Caco-2 (cell line): ENCODE measurements around the gene TCHH. TPM values are rescaled to one million over a fixed set of nuclear protein-coding genes. Genes with fewer than 3 reads are reported as not detected.

Experiments used
- BruUV-seq: library from RNA; stranded (reverse); fragments of 400-500 nt; replicated peaks from 2 replicates; lab custom pipeline; 2021; lab: Mats Ljungman, UMichigan
- CTCF ChIA-PET: fragments of 300-600 bp; sonication (Branson Sonifier 250); formaldehyde crosslinking; loops from one replicate; lab custom pipeline; 2022; ENCODE audit warnings: antibody characterized with exemption; lab: Charles Lee
- POLR2A ChIA-PET: fragments of 300-600 bp; sonication (Branson Sonifier 250); formaldehyde crosslinking; loops from one replicate; lab custom pipeline; 2022; ENCODE audit warnings: antibody characterized with exemption; lab: Charles Lee
- DNase-seq, 2 experiments: peaks; one replicate each; pipeline versions ENCODE4 v3.0.0 to v3.0.0-alpha.2; 2020 to 2022
- H3K27me3 ChIP-seq: replicated peaks from 2 replicates; pipeline ENCODE4 v1.6.0; 2011; ENCODE audit warnings: low read length; ENCODE audit not compliant: control insufficient read depth, insufficient read depth
- H3K36me3 ChIP-seq: 2 replicates; pipeline ENCODE4 v1.5.1; 2011; ENCODE audit warnings: low read length; ENCODE audit not compliant: control insufficient read depth, insufficient read depth
- H3K4me1 ChIP-seq: fragments of 250-450 bp; sonication (Bioruptor Pico); 2 replicates; pipeline ENCODE4 v1.5.1; 2020; ENCODE audit warnings: mild to moderate bottlenecking
- H3K4me3 ChIP-seq: 2 replicates; pipeline ENCODE4 v1.5.1; 2011; ENCODE audit warnings: low read depth, mild to moderate bottlenecking, control low read depth, low read length
- H3K9me3 ChIP-seq: fragments of 250-450 bp; sonication (Bioruptor Pico); 2 replicates; pipeline ENCODE4 v1.5.1; 2020; ENCODE audit warnings: mild to moderate bottlenecking, moderate library complexity
- H3K27ac Mint-ChIP-seq: one replicate; pipeline ENCODE4 v1.8.0; 2022; ENCODE audit warnings: mixed read lengths; ENCODE audit not compliant: unreplicated experiment
- H3K27me3 Mint-ChIP-seq: one replicate; pipeline ENCODE4 v1.8.0; 2022; ENCODE audit warnings: mixed read lengths; ENCODE audit not compliant: insufficient read depth, unreplicated experiment
- H3K36me3 Mint-ChIP-seq: one replicate; pipeline ENCODE4 v1.8.0; 2022; ENCODE audit warnings: mild to moderate bottlenecking, mixed read lengths; ENCODE audit not compliant: insufficient read depth, unreplicated experiment
- H3K4me1 Mint-ChIP-seq: one replicate; pipeline ENCODE4 v1.8.0; 2022; ENCODE audit warnings: low read depth, mixed read lengths; ENCODE audit not compliant: unreplicated experiment
- H3K4me3 Mint-ChIP-seq: one replicate; pipeline ENCODE4 v1.8.0; 2022; ENCODE audit warnings: mild to moderate bottlenecking, moderate library complexity, mixed read lengths; ENCODE audit not compliant: unreplicated experiment
- H3K9me3 Mint-ChIP-seq: one replicate; pipeline ENCODE4 v1.8.0; 2022; ENCODE audit warnings: mixed read lengths; ENCODE audit not compliant: unreplicated experiment
- CTCF ChIP-seq, 2 experiments: fragments of 200-600 bp in 1 of 2; IDR thresholded peaks; 1 replicate in 1 of 2; 2 replicates in 1 of 2; pipeline versions ENCODE4 v1.5.1 to v1.8.0; 2011 to 2022; ENCODE audit warnings: antibody characterized with exemption in 1 of 2, control low read depth in 1 of 2, inconsistent platforms in 1 of 2, low read depth in 1 of 2, low read length in 1 of 2, mild to moderate bottlenecking in 1 of 2, moderate library complexity in 1 of 2; ENCODE audit not compliant: insufficient read depth in 1 of 2, severe bottlenecking in 1 of 2, unreplicated experiment in 1 of 2
- intact Hi-C: fragments of 100-400 bp; cut with micrococcal nuclease; formaldehyde crosslinking; loops from one replicate; pipeline ENCODE4 v1.10.0; 2022; ENCODE audit not compliant: unreplicated experiment
- total RNA-seq: library from RNA; stranded (reverse); gene quantifications from 2 replicates; pipeline ENCODE4 v1.2.3, GENCODE V29; 2022

The TCHH gene
- total RNA-seq, 1 experiment from 2014 or later, result 0.54 TPM

GRCh38 chr1:152118915-152119314 lies 3.7 kb upstream of the TCHH start:
- CTCF ChIA-PET, result interaction anchor here (1.0 kb wide), 1 partner anchor 11 kb away, joined by 3 read pairs; no protein-coding TSS in a partner anchor

GRCh38 chr1:152112885-152113432 lies 2.3 kb downstream of the TCHH start:
- no peak overlapping the region for H3K4me3 Mint-ChIP-seq
- no peak overlapping the region for H3K27ac Mint-ChIP-seq
- no peak for TF ChIP-seq CTCF (IDR thresholded peaks at IDR 0.05; ENCODE audit: insufficient read depth in 1 of 2, low read depth in 1 of 2, low read length in 1 of 2, severe bottlenecking in 1 of 2, unreplicated experiment in 1 of 2)
- H3K27me3 ChIP-seq, result peaks cover 10% of the 10 kb centered on the region
- H3K9me3 Mint-ChIP-seq, result no peaks in the 10 kb centered on the region
- H3K36me3 Mint-ChIP-seq, result peaks cover 6% of the 10 kb centered on the region
- no peaks in the 10 kb centered on the region for H3K36me3 ChIP-seq
- intact Hi-C loops, result no loop called here
- peak overlapping the region; percentile 23 for H3K4me3 ChIP-seq
- H3K9me3 ChIP-seq, result no peaks in the 10 kb centered on the region
- no peak for DNase-seq
- H3K4me1 ChIP-seq, result no peaks in the 10 kb centered on the region
- BruUV-seq, result no TSS peak
- peaks cover 9% of the 10 kb centered on the region for H3K27me3 Mint-ChIP-seq
- H3K4me1 Mint-ChIP-seq, result peaks cover 2% of the 10 kb centered on the region
- ChIA-PET CTCF (interaction anchor here (1.4 kb wide), 1 partner anchor 69 kb away, joined by 3 read pairs; no protein-coding TSS in a partner anchor), POLR2A (no interaction called here)

More at GRCh38 chr1:152118915-152119314, 3.7 kb upstream of the TCHH start:
- no peaks in the 10 kb centered on the region for H3K9me3 Mint-ChIP-seq
- no TSS peak for BruUV-seq
- POLR2A ChIA-PET, result no interaction called here
- no peak for TF ChIP-seq CTCF (IDR thresholded peaks at IDR 0.05; ENCODE audit: insufficient read depth in 1 of 2, low read depth in 1 of 2, low read length in 1 of 2, severe bottlenecking in 1 of 2, unreplicated experiment in 1 of 2)
- H3K27me3 Mint-ChIP-seq, result peaks cover 31% of the 10 kb centered on the region
- no peaks in the 10 kb centered on the region for H3K36me3 ChIP-seq
- no peak for DNase-seq
- intact Hi-C loops, result no loop called here
- no peaks in the 10 kb centered on the region for H3K4me1 ChIP-seq
- no peaks in the 10 kb centered on the region for H3K36me3 Mint-ChIP-seq
- H3K4me1 Mint-ChIP-seq, result no peaks in the 10 kb centered on the region
- H3K9me3 ChIP-seq, result no peaks in the 10 kb centered on the region
- peaks cover 3% of the 10 kb centered on the region; the same call in 1 of the 2 replicates for H3K27me3 ChIP-seq
- H3K4me3 Mint-ChIP-seq, result no peak overlapping the region
- no peak overlapping the region for H3K4me3 ChIP-seq
- H3K27ac Mint-ChIP-seq, result no peak overlapping the region

DNA sequence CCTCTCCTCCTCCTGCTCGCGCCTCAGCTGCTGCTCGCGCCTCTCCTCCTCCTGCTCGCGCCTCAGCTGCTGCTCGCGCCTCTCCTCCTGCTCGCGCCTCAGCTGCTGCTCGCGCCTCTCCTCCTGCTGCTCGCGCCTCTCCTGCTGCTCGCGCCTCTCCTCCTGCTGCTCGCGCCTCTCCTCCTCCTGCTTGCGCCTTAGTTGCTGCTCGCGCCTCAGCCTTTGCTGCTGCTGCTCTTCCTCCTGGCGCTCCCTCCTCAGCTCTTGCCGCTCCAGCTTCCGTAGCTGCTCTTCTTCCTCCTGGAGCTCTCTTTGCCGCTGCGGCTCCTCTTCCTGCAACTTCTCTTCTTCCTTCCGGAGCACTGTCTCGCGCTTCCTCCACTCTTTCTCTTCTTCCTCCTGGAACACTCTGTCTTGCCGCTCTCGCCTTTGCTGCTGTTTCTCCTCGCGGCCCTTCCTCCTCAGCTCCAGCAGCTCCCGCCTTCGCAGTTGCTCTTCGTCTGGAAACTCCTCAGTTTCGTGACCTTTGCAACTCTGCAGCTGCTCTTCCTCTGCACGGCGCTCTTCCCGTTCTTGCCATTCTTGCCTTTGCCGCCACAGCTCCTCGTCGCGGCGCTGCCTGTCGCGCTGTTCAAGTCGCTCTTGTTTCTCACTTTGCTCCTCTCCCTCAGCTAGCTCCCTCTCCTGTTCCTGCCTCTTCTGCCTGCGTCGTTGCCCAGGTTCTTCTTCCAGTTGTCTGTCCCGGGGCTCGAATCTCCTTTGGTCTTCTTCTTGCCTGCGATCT lies 3.0 kb downstream of the TCHH start:
- Mint-ChIP-seq H3K4me1 (peaks cover 9% of the 10 kb centered on the region), H3K9me3 (no peaks in the 10 kb centered on the region), H3K36me3 (peaks cover 10% of the 10 kb centered on the region), H3K27me3 (peaks cover 15% of the 10 kb centered on the region), H3K27ac (no peak overlapping the region), H3K4me3 (no peak overlapping the region)
- BruUV-seq, result no TSS peak
- peak overlapping the region; percentile 23 for H3K4me3 ChIP-seq
- H3K27me3 ChIP-seq, result peaks cover 10% of the 10 kb centered on the region
- DNase-seq, result peak in 1 of 2 experiments; percentile 22
- intact Hi-C loops, result no loop called here
- ChIA-PET CTCF (interaction anchor here (0.7 to 1.4 kb wide), 5 partner anchors 22 to 346 kb away, joined by 3 to 8 read pairs (median 4); partner anchors contain the start of gene S100A11), POLR2A (no interaction called here)
- TF ChIP-seq CTCF (IDR thresholded peaks at IDR 0.05; ENCODE audit: insufficient read depth in 1 of 2, low read depth in 1 of 2, low read length in 1 of 2, severe bottlenecking in 1 of 2, unreplicated experiment in 1 of 2), result no peak
- H3K9me3 ChIP-seq, result no peaks in the 10 kb centered on the region
- no peaks in the 10 kb centered on the region for H3K36me3 ChIP-seq
- H3K4me1 ChIP-seq, result no peaks in the 10 kb centered on the region
